Transverse colon (tissue), 3 donors: ENCODE data around the gene BDKRB1.

Source experiments
- CTCF ChIP-seq, 5 experiments: fragments of 200-600 bp in 3 of 5; fragments of 450-650 bp in 2 of 5; sonication (generic) in 3 of 5; IDR thresholded peaks; 1 replicate in 2 of 5; 2 replicates in 3 of 5; pipeline ENCODE4 v1.5.1; 2016 to 2017; ENCODE audit warnings: antibody characterized with exemption in 5 of 5, inconsistent platforms in 3 of 5, mild to moderate bottlenecking in 2 of 5, moderate library complexity in 1 of 5
- EP300 ChIP-seq: sonication (generic); formaldehyde crosslinking; IDR thresholded peaks from one replicate; pipeline ENCODE4 v1.6.1; 2017; ENCODE audit warnings: antibody characterized with exemption, low read depth
- POLR2A ChIP-seq: fragments of 450-650 bp; IDR thresholded peaks from one replicate; pipeline ENCODE4 v1.6.1; 2016; ENCODE audit warnings: antibody characterized with exemption, mild to moderate bottlenecking, moderate library complexity

- TF ChIP-seq POLR2A, result peak; percentile 30
- TF ChIP-seq CTCF (IDR thresholded peaks at IDR 0.05), result no peak
- TF ChIP-seq EP300, result peak; percentile 86
These were observed 16.3 kb upstream of the BDKRB1 start for GRCh38 chr14:96239711-96240141.
